GM23338 (cell line): ENCODE results near the gene CCNI. TPM values are rescaled to one million over a fixed set of nuclear protein-coding genes. Genes with fewer than 3 reads are reported as not detected.
A peak's percentile ranks its signal among the peaks of the same experiment; 100 is the strongest.

ENCODE experiments used
- ATAC-seq: fragments of 200-7000 bp; cut with Tn5 transposase; 3 replicates; pipeline ENCODE4 v1.9.1; 2020
- DNase-seq: peaks from one replicate; pipeline ENCODE4 v3.0.0-alpha.2; 2015; ENCODE audit warnings: low spot score
- H2AFZ ChIP-seq: fragments of 200-600 bp; sonication (generic); 2 replicates; pipeline ENCODE4 v1.8.0; 2016; ENCODE audit warnings: antibody characterized with exemption, mild to moderate bottlenecking, moderate library complexity
- H3F3A ChIP-seq: fragments of 200-600 bp; sonication (generic); replicated peaks from 2 replicates; pipeline ENCODE4 v1.8.0; 2017; ENCODE audit warnings: antibody characterized with exemption, mixed run types, low read depth
- H3K27ac ChIP-seq: fragments of 200-600 bp; sonication (generic); 2 replicates; pipeline ENCODE4 v1.6.1; 2016; ENCODE audit warnings: low read depth
- H3K27me3 ChIP-seq: fragments of 200-600 bp; sonication (generic); 2 replicates; pipeline ENCODE4 v1.8.0; 2016; ENCODE audit warnings: mild to moderate bottlenecking, mixed run types, moderate library complexity; ENCODE audit not compliant: insufficient read depth
- H3K36me3 ChIP-seq: fragments of 200-600 bp; sonication (generic); 2 replicates; pipeline ENCODE4 v1.8.0; 2016; ENCODE audit warnings: mild to moderate bottlenecking; ENCODE audit not compliant: insufficient read depth
- H3K4me1 ChIP-seq: fragments of 200-600 bp; sonication (generic); 2 replicates; pipeline ENCODE4 v1.8.0; 2016; ENCODE audit warnings: mild to moderate bottlenecking, moderate library complexity; ENCODE audit not compliant: insufficient read depth
- H3K4me2 ChIP-seq: fragments of 200-600 bp; sonication (generic); 2 replicates; pipeline ENCODE4 v1.7.1; 2017; ENCODE audit warnings: mixed run types
- H3K4me3 ChIP-seq: fragments of 200-600 bp; sonication (generic); 2 replicates; pipeline ENCODE4 v1.6.1; 2016; ENCODE audit warnings: mixed run types
- H3K79me2 ChIP-seq: fragments of 200-600 bp; sonication (generic); replicated peaks from 2 replicates; pipeline ENCODE4 v1.8.0; 2017; ENCODE audit warnings: mild to moderate bottlenecking; ENCODE audit not compliant: insufficient read depth
- H3K9me2 ChIP-seq: fragments of 200-600 bp; sonication (generic); 2 replicates; pipeline ENCODE4 v1.8.0; 2017; ENCODE audit not compliant: insufficient read depth
- H4K20me1 ChIP-seq: fragments of 200-600 bp; sonication (generic); replicated peaks from 2 replicates; pipeline ENCODE4 v1.8.0; 2017; ENCODE audit warnings: mild to moderate bottlenecking; ENCODE audit not compliant: insufficient read depth
- H3K27ac Mint-ChIP-seq: 2 replicates; pipeline ENCODE4 v1.8.0; 2020; ENCODE audit warnings: inconsistent platforms, mild to moderate bottlenecking, moderate library complexity, mixed read lengths
- H3K27me3 Mint-ChIP-seq: 3 replicates; pipeline ENCODE4 v1.8.0; 2022; ENCODE audit warnings: low read depth, mild to moderate bottlenecking, moderate library complexity, mixed read lengths, inconsistent platforms; ENCODE audit not compliant: insufficient read depth, poor library complexity
- H3K36me3 Mint-ChIP-seq: 3 replicates; pipeline ENCODE4 v1.8.0; 2021; ENCODE audit warnings: low read depth, mild to moderate bottlenecking, inconsistent platforms, moderate library complexity, mixed read lengths
- H3K4me1 Mint-ChIP-seq: 3 replicates; pipeline ENCODE4 v1.8.0; 2020; ENCODE audit warnings: mild to moderate bottlenecking, inconsistent platforms, mixed read lengths
- H3K4me3 Mint-ChIP-seq: 3 replicates; pipeline ENCODE4 v1.8.0; 2021; ENCODE audit warnings: moderate library complexity, mild to moderate bottlenecking, inconsistent platforms, mixed read lengths
- H3K9me3 Mint-ChIP-seq: 3 replicates; pipeline ENCODE4 v1.8.0; 2020; ENCODE audit warnings: moderate library complexity, mild to moderate bottlenecking, inconsistent platforms, mixed read lengths
- CREB1 ChIP-seq: fragments of 250-450 bp; sonication (Bioruptor Pico); IDR thresholded peaks from 2 replicates; pipeline ENCODE4 v1.5.0; 2020; ENCODE audit warnings: low read depth, mild to moderate bottlenecking, moderate library complexity
- EZH2 ChIP-seq: fragments of 200-600 bp; sonication (generic); IDR thresholded peaks from one replicate; pipeline ENCODE4 v1.8.0; 2017; ENCODE audit warnings: antibody characterized with exemption, mild to moderate bottlenecking, low read depth; ENCODE audit not compliant: unreplicated experiment
- NANOG ChIP-seq: IDR thresholded peaks from 2 replicates; pipeline ENCODE4 v1.6.1; 2016; ENCODE audit warnings: antibody characterized with exemption, borderline replicate concordance
- polyA plus RNA-seq: library from polyadenylated mRNA; unstranded; fragments of >200 nt; fragmentation: Nextera tagmentation; extraction: Ambion mirVana; gene quantifications from 2 replicates; pipeline ENCODE4 v1.2.1, GENCODE V29; 2016
- total RNA-seq: library from RNA; depleted of rRNA; stranded (reverse); fragments of >200 nt; shearing (Covaris generic); gene quantifications from 2 replicates; pipeline ENCODE4 v1.2.3, GENCODE V29; 2014
- TF ChIP-seq, protein P1 (sequence below): IDR thresholded peaks from 2 replicates; pipeline ENCODE4 v1.6.1; 2016; ENCODE audit warnings: antibody characterized with exemption
- TF ChIP-seq, protein P2 (sequence below), 2 experiments: fragments of 200-600 bp in 1 of 2; sonication (generic) in 1 of 2; conservative IDR thresholded peaks; 2 replicates each; pipeline versions ENCODE4 v1.5.1 to v1.6.1; 2016 to 2017; ENCODE audit warnings: antibody characterized with exemption in 2 of 2, low read depth in 2 of 2, mild to moderate bottlenecking in 2 of 2, moderate library complexity in 1 of 2
- TF ChIP-seq, protein P3 (sequence below): fragments of 250-450 bp; sonication (Bioruptor Pico); IDR thresholded peaks from 2 replicates; pipeline ENCODE4 v1.5.0; 2020; ENCODE audit warnings: mild to moderate bottlenecking, moderate library complexity

The CCNI gene
- total and polyA plus RNA-seq, 2 experiments from 2014 or later: 207 to 248 TPM

DNA sequence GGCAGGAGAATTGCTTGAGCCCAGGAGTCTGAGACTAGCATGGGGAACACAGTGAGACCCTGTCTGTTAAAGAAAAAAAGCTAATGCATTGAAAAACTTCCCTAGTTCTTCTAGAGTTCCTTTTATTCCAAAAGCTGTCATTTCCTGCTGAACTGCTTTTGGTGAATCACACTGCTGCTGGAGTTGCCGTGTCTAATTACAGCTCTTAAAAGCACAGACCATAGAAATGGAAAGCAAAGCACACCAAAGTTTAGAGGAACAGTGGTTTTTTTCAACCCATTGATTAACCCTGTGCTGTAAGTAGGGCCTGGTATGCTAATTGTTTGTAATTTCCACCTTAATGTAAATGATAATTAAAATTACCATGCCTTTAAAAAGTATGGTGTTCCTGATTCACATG, 73.9 kb downstream of the CCNI start:
- Mint-ChIP-seq H3K27ac (peak overlapping the region; percentile 94), H3K36me3 (peaks cover 41% of the 10 kb centered on the region), H3K4me1 (peaks cover 62% of the 10 kb centered on the region), H3K4me3 (peak overlapping the region; percentile 16; the same call in 2 of the 3 replicates), H3K27me3 (no peaks in the 10 kb centered on the region), H3K9me3 (peaks cover 5% of the 10 kb centered on the region; the same call in 2 of the 3 replicates)
- Histone ChIP-seq H3K4me1 (peaks cover 48% of the 10 kb centered on the region), H3K27me3 (no peaks in the 10 kb centered on the region), H3K9me2 (no peaks in the 10 kb centered on the region), H3K27ac (peak overlapping the region; percentile 79), H3K36me3 (peaks cover 8% of the 10 kb centered on the region; the same call in 1 of the 2 replicates), H3F3A (peaks cover 12% of the 10 kb centered on the region; the same call in 1 of the 2 replicates), H3K4me3 (peak overlapping the region; percentile 1; the same call in 1 of the 2 replicates), H4K20me1 (no peaks in the 10 kb centered on the region), H3K79me2 (no peaks in the 10 kb centered on the region), H2AFZ (no peak overlapping the region), H3K4me2 (peak overlapping the region; percentile 50)
- peak; percentile 61 for TF ChIP-seq NANOG
- TF ChIP-seq, protein P1, sequence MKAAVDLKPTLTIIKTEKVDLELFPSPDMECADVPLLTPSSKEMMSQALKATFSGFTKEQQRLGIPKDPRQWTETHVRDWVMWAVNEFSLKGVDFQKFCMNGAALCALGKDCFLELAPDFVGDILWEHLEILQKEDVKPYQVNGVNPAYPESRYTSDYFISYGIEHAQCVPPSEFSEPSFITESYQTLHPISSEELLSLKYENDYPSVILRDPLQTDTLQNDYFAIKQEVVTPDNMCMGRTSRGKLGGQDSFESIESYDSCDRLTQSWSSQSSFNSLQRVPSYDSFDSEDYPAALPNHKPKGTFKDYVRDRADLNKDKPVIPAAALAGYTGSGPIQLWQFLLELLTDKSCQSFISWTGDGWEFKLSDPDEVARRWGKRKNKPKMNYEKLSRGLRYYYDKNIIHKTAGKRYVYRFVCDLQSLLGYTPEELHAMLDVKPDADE: no peak
- ATAC-seq (peak; percentile 86), DNase-seq (peak; percentile 76)

DNA sequence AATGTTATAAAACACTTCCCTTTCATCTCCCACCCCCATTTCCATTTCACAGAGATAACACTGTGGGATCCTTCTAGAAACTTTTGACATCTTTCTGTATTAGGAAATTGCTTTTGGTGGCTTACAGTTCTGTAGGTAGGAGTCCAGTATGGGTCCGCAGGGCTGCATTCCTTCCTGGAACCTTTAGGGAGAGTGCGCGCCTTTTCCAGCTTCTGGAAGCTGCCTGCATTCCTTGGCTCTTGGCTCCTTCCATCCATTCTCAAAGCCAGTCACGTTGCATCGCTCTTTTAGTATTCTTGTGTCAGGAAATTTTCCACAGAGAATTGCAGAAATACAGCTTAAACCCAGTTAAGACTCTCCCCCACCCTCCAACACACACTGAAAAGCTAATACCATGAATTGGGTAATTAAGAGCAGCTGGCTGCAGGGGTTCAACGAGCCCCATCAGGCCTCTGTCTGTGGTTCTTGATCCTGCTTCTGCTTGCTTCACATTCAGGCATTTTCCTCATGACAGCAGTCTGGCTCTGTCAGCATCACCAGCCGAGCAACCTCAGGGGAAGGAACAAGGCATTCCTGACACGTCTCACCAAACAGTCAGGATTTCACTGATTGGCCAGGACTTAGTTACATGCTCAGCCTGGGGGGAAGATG, 77.4 kb downstream of the CCNI start:
- Mint-ChIP-seq H3K4me3 (no peak overlapping the region), H3K27ac (peak overlapping the region; percentile 65), H3K27me3 (no peaks in the 10 kb centered on the region), H3K36me3 (peaks cover 42% of the 10 kb centered on the region), H3K4me1 (peaks cover 74% of the 10 kb centered on the region), H3K9me3 (peaks cover 5% of the 10 kb centered on the region; the same call in 2 of the 3 replicates)
- no peaks in the 10 kb centered on the region for H3K27me3 ChIP-seq
- H3K4me3 ChIP-seq: no peak overlapping the region
- no peak for DNase-seq
- H3F3A ChIP-seq: peaks cover 12% of the 10 kb centered on the region; the same call in 1 of the 2 replicates
- TF ChIP-seq, protein P2, sequence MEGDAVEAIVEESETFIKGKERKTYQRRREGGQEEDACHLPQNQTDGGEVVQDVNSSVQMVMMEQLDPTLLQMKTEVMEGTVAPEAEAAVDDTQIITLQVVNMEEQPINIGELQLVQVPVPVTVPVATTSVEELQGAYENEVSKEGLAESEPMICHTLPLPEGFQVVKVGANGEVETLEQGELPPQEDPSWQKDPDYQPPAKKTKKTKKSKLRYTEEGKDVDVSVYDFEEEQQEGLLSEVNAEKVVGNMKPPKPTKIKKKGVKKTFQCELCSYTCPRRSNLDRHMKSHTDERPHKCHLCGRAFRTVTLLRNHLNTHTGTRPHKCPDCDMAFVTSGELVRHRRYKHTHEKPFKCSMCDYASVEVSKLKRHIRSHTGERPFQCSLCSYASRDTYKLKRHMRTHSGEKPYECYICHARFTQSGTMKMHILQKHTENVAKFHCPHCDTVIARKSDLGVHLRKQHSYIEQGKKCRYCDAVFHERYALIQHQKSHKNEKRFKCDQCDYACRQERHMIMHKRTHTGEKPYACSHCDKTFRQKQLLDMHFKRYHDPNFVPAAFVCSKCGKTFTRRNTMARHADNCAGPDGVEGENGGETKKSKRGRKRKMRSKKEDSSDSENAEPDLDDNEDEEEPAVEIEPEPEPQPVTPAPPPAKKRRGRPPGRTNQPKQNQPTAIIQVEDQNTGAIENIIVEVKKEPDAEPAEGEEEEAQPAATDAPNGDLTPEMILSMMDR (conservative IDR thresholded peaks at IDR 0.05; ENCODE audit: low read depth in 2 of 2): no peak
- TF ChIP-seq, protein P3, sequence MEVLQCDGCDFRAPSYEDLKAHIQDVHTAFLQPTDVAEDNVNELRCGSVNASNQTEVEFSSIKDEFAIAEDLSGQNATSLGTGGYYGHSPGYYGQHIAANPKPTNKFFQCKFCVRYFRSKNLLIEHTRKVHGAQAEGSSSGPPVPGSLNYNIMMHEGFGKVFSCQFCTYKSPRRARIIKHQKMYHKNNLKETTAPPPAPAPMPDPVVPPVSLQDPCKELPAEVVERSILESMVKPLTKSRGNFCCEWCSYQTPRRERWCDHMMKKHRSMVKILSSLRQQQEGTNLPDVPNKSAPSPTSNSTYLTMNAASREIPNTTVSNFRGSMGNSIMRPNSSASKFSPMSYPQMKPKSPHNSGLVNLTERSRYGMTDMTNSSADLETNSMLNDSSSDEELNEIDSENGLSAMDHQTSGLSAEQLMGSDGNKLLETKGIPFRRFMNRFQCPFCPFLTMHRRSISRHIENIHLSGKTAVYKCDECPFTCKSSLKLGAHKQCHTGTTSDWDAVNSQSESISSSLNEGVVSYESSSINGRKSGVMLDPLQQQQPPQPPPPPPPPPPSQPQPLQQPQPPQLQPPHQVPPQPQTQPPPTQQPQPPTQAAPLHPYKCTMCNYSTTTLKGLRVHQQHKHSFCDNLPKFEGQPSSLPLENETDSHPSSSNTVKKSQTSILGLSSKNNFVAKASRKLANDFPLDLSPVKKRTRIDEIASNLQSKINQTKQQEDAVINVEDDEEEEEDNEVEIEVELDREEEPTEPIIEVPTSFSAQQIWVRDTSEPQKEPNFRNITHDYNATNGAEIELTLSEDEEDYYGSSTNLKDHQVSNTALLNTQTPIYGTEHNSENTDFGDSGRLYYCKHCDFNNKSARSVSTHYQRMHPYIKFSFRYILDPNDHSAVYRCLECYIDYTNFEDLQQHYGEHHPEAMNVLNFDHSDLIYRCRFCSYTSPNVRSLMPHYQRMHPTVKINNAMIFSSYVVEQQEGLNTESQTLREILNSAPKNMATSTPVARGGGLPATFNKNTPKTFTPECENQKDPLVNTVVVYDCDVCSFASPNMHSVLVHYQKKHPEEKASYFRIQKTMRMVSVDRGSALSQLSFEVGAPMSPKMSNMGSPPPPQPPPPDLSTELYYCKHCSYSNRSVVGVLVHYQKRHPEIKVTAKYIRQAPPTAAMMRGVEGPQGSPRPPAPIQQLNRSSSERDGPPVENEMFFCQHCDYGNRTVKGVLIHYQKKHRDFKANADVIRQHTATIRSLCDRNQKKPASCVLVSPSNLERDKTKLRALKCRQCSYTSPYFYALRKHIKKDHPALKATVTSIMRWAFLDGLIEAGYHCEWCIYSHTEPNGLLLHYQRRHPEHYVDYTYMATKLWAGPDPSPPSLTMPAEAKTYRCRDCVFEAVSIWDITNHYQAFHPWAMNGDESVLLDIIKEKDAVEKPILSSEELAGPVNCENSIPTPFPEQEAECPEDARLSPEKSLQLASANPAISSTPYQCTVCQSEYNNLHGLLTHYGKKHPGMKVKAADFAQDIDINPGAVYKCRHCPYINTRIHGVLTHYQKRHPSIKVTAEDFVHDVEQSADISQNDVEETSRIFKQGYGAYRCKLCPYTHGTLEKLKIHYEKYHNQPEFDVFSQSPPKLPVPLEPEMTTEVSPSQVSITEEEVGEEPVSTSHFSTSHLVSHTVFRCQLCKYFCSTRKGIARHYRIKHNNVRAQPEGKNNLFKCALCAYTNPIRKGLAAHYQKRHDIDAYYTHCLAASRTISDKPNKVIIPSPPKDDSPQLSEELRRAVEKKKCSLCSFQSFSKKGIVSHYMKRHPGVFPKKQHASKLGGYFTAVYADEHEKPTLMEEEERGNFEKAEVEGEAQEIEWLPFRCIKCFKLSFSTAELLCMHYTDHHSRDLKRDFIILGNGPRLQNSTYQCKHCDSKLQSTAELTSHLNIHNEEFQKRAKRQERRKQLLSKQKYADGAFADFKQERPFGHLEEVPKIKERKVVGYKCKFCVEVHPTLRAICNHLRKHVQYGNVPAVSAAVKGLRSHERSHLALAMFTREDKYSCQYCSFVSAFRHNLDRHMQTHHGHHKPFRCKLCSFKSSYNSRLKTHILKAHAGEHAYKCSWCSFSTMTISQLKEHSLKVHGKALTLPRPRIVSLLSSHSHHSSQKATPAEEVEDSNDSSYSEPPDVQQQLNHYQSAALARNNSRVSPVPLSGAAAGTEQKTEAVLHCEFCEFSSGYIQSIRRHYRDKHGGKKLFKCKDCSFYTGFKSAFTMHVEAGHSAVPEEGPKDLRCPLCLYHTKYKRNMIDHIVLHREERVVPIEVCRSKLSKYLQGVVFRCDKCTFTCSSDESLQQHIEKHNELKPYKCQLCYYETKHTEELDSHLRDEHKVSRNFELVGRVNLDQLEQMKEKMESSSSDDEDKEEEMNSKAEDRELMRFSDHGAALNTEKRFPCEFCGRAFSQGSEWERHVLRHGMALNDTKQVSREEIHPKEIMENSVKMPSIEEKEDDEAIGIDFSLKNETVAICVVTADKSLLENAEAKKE: no peak
- no peak for TF ChIP-seq CREB1
- no peak for TF ChIP-seq EZH2
- no peaks in the 10 kb centered on the region for H4K20me1 ChIP-seq
- no peak overlapping the region for H3K27ac ChIP-seq
- no peak overlapping the region for H2AFZ ChIP-seq
- H3K36me3 ChIP-seq: no peaks in the 10 kb centered on the region
- no peak for ATAC-seq
- peaks cover 10% of the 10 kb centered on the region for H3K79me2 ChIP-seq
- H3K9me2 ChIP-seq: no peaks in the 10 kb centered on the region
- H3K4me2 ChIP-seq: no peak overlapping the region
- peaks cover 53% of the 10 kb centered on the region for H3K4me1 ChIP-seq
